Epidermal melanocyte (primary cell): ENCODE data around the gene RRP1B.
"Not testable (repeated sequence)": the region's sequence is repeated elsewhere in the genome, so short reads cannot be mapped to it uniquely, and the experiment has no call there.

Source experiments
- DNase-seq: peaks from one replicate; pipeline ENCODE4 v3.0.0; 2011; ENCODE audit warnings: low spot score; ENCODE audit not compliant: insufficient read length

Gene RRP1B

GRCh38 chr21:43659136-43660000, at the start of gene RRP1B, which contains the start of gene HSF2BP:
TSS of gene RRP1B (plus strand) at chr21:43659560. CDS start at chr21:43659665, 105 bp downstream.
TSS of gene HSF2BP (minus strand) at chr21:43659488. CDS start at chr21:43658096, 1,392 bp downstream.
- peak; percentile 87 for DNase-seq

GRCh38 chr21:43611598-43612369, 47.6 kb upstream of the RRP1B start:
- no peak for DNase-seq

GRCh38 chr21:43613755-43614638, 45.4 kb upstream of the RRP1B start:
- DNase-seq, result no peak

- no peak for DNase-seq
These were observed 44.5 kb upstream of the RRP1B start for GRCh38 chr21:43614839-43615238.

- not testable (repeated sequence) for DNase-seq
These were observed 42.5 kb upstream of the RRP1B start for GRCh38 chr21:43616861-43617260.

- no peak for DNase-seq
These were observed 40.4 kb upstream of the RRP1B start for GRCh38 chr21:43618940-43619339.

GRCh38 chr21:43619344-43619743, 40.0 kb upstream of the RRP1B start:
- no peak for DNase-seq

- no peak for DNase-seq
These were observed 39.5 kb upstream of the RRP1B start for GRCh38 chr21:43619856-43620255.

GRCh38 chr21:43622796-43623195, 36.6 kb upstream of the RRP1B start:
- no peak for DNase-seq

GRCh38 chr21:43623588-43623987, 35.8 kb upstream of the RRP1B start:
- DNase-seq, result no peak

GRCh38 chr21:43624339-43624738, 35.0 kb upstream of the RRP1B start:
- no peak for DNase-seq

- no peak for DNase-seq
These were observed 33.0 kb upstream of the RRP1B start for GRCh38 chr21:43626390-43626789.

GRCh38 chr21:43627527-43627926, 31.8 kb upstream of the RRP1B start:
- no peak for DNase-seq

- DNase-seq, result no peak
These were observed 27.8 kb upstream of the RRP1B start for GRCh38 chr21:43631411-43632107.

GRCh38 chr21:43632373-43632905, 26.9 kb upstream of the RRP1B start:
- no peak for DNase-seq

GRCh38 chr21:43634618-43635017, 24.7 kb upstream of the RRP1B start:
- DNase-seq, result no peak

GRCh38 chr21:43635436-43635835, 23.9 kb upstream of the RRP1B start:
- no peak for DNase-seq

GRCh38 chr21:43637530-43638158, 21.7 kb upstream of the RRP1B start:
- DNase-seq, result no peak

GRCh38 chr21:43639470-43640353, 19.6 kb upstream of the RRP1B start:
- DNase-seq, result no peak
